ENCODE results near the gene VHLL. TPM values are rescaled to one million over a fixed set of nuclear protein-coding genes. Genes with fewer than 3 reads are reported as not detected.

VHLL gene
- polyA plus RNA-seq, 3 donors, result not detected

DNA sequence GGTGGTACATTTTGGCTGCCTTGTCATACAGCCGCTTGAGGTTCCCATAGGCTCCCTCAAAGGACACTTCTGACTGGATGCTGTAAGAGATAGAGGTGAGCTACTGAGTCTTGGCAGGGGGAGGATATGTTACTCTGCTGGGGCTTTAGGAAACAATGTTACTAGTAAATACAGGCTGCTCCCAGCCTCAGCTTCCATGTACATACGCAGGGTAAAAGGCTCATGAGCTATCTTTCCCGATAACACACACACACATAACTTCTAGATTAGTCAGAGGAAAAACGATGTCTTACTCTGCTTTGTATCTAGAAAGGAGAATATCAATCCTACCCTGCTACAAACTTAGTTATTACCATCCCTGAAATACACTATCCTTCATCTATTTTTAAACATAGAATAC lies 30.8 kb downstream of the VHLL start:
- no peaks in the 10 kb centered on the region for H3K4me1 Mint-ChIP-seq
- Histone ChIP-seq H4K20me1 (ENCODE audit: insufficient read depth, low read length) (peaks cover 51% of the 10 kb centered on the region), H3K9ac (ENCODE audit: insufficient read depth, low read length, poor library complexity, severe bottlenecking) (no peak overlapping the region), H3K4me1 (ENCODE audit: control insufficient read depth in 1 of 2, insufficient read depth in 2 of 2, low read length in 2 of 2) (no peaks in the 10 kb centered on the region), H3K27me3 (ENCODE audit: control insufficient read depth in 2 of 2, insufficient read depth in 2 of 2, low read length in 2 of 2) (no peaks in the 10 kb centered on the region), H3K9me3 (replicated peaks in 1 of 2; ENCODE audit: control insufficient read depth in 1 of 2, insufficient read depth in 1 of 2, low read length in 2 of 2) (no peaks in the 10 kb centered on the region), H3K79me2 (ENCODE audit: insufficient read depth, low read length) (peaks cover 7% of the 10 kb centered on the region), H3K4me2 (replicated peaks; ENCODE audit: extremely low read depth, low read length, poor library complexity, severe bottlenecking) (no peak overlapping the region), H3K36me3 (replicated peaks in 1 of 2; ENCODE audit: control insufficient read depth in 1 of 2, insufficient read depth in 2 of 2, low read length in 2 of 2) (peaks cover 91 to 100% of the 10 kb centered on the region in 2 donors), H3K4me3 (replicated peaks in 1 of 3; ENCODE audit: low read depth in 2 of 3, low read length in 3 of 3) (no peak overlapping the region), H2AFZ (ENCODE audit: insufficient read depth, low read depth, low read length, poor library complexity, severe bottlenecking) (no peak overlapping the region), H3K27ac (ENCODE audit: low read depth in 1 of 2, low read length in 2 of 2) (no peak overlapping the region)
- no peak for DNase-seq
- H3K4me3 Mint-ChIP-seq, result no peak overlapping the region
- H3K27ac Mint-ChIP-seq, result peak overlapping the region in 1 of 7 donors; percentile 26
- peaks cover 82 to 96% of the 10 kb centered on the region in 2 donors for H3K36me3 Mint-ChIP-seq
- peaks cover 0 to 2% (median 0%) of the 10 kb centered on the region in 3 donors for H3K27me3 Mint-ChIP-seq (ENCODE audit: low read depth in 3 of 3)
- H3K9me3 Mint-ChIP-seq, result peaks cover 0 to 3% (median 0%) of the 10 kb centered on the region in 7 donors
- TF ChIP-seq, protein P1, sequence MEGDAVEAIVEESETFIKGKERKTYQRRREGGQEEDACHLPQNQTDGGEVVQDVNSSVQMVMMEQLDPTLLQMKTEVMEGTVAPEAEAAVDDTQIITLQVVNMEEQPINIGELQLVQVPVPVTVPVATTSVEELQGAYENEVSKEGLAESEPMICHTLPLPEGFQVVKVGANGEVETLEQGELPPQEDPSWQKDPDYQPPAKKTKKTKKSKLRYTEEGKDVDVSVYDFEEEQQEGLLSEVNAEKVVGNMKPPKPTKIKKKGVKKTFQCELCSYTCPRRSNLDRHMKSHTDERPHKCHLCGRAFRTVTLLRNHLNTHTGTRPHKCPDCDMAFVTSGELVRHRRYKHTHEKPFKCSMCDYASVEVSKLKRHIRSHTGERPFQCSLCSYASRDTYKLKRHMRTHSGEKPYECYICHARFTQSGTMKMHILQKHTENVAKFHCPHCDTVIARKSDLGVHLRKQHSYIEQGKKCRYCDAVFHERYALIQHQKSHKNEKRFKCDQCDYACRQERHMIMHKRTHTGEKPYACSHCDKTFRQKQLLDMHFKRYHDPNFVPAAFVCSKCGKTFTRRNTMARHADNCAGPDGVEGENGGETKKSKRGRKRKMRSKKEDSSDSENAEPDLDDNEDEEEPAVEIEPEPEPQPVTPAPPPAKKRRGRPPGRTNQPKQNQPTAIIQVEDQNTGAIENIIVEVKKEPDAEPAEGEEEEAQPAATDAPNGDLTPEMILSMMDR (IDR thresholded peaks at IDR 0.05), result no peak
- WGBS (ENCODE audit: insufficient coverage), result no CpG with 5 or more reads among the region's 4 CpGs
- intact Hi-C loops (cut with micrococcal nuclease), result no loop called here

DNA sequence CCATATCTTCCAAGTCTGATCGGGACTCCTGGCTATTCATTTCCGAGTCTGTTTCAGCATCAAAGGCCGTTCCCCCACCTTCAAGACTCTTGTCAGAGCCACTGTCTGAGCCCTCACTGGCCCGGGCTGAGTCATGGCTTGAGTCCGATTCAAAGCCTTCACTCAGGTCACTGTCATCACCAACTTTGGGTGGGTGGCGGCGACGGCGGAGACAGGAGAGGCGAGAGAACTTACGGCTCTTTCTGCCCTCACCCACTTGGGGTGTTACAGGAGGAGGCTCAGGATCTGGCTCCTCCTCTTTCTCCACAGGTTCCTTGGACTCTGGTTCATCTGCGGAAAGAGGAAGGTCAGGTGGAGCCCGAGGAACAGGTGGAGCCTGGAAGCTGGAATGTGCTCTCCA lies 33.1 kb downstream of the VHLL start:
- Mint-ChIP-seq H3K4me1 (no peaks in the 10 kb centered on the region), H3K36me3 (peaks cover 77 to 96% of the 10 kb centered on the region in 2 donors), H3K9me3 (peaks cover 0 to 3% (median 0%) of the 10 kb centered on the region in 7 donors), H3K4me3 (no peak overlapping the region), H3K27me3 (ENCODE audit: low read depth in 3 of 3) (peaks cover 0 to 2% (median 0%) of the 10 kb centered on the region in 3 donors), H3K27ac (peak overlapping the region in 1 of 7 donors; percentile 13)
- Histone ChIP-seq H3K4me2 (replicated peaks; ENCODE audit: extremely low read depth, low read length, poor library complexity, severe bottlenecking) (no peak overlapping the region), H3K9me3 (replicated peaks in 1 of 2; ENCODE audit: control insufficient read depth in 1 of 2, insufficient read depth in 1 of 2, low read length in 2 of 2) (no peaks in the 10 kb centered on the region), H3K36me3 (replicated peaks in 1 of 2; ENCODE audit: control insufficient read depth in 1 of 2, insufficient read depth in 2 of 2, low read length in 2 of 2) (peaks cover 93 to 100% of the 10 kb centered on the region in 2 donors), H3K79me2 (ENCODE audit: insufficient read depth, low read length) (peaks cover 7% of the 10 kb centered on the region), H3K27me3 (ENCODE audit: control insufficient read depth in 2 of 2, insufficient read depth in 2 of 2, low read length in 2 of 2) (no peaks in the 10 kb centered on the region), H2AFZ (ENCODE audit: insufficient read depth, low read depth, low read length, poor library complexity, severe bottlenecking) (no peak overlapping the region), H3K9ac (ENCODE audit: insufficient read depth, low read length, poor library complexity, severe bottlenecking) (no peak overlapping the region), H3K4me3 (replicated peaks in 1 of 3; ENCODE audit: low read depth in 2 of 3, low read length in 3 of 3) (no peak overlapping the region), H3K27ac (ENCODE audit: low read depth in 1 of 2, low read length in 2 of 2) (no peak overlapping the region), H3K4me1 (ENCODE audit: control insufficient read depth in 1 of 2, insufficient read depth in 2 of 2, low read length in 2 of 2) (no peaks in the 10 kb centered on the region), H4K20me1 (ENCODE audit: insufficient read depth, low read length) (peaks cover 61% of the 10 kb centered on the region)
- no peak for DNase-seq
- TF ChIP-seq, protein P1 (IDR thresholded peaks at IDR 0.05), result no peak
- WGBS (ENCODE audit: insufficient coverage), result 93% methylated on average over 5 of the region's 13 CpGs
- intact Hi-C loops (cut with micrococcal nuclease), result no loop called here
